ENCODE results near the gene MRI1. TPM values are rescaled to one million over a fixed set of nuclear protein-coding genes. Genes with fewer than 3 reads are reported as not detected.
"Not testable (repeated sequence)": the region's sequence is repeated elsewhere in the genome, so short reads cannot be mapped to it uniquely, and the experiment has no call there.

Gene MRI1
- total RNA-seq, 1 donor from 2014 or later = 13.7 TPM

DNA sequence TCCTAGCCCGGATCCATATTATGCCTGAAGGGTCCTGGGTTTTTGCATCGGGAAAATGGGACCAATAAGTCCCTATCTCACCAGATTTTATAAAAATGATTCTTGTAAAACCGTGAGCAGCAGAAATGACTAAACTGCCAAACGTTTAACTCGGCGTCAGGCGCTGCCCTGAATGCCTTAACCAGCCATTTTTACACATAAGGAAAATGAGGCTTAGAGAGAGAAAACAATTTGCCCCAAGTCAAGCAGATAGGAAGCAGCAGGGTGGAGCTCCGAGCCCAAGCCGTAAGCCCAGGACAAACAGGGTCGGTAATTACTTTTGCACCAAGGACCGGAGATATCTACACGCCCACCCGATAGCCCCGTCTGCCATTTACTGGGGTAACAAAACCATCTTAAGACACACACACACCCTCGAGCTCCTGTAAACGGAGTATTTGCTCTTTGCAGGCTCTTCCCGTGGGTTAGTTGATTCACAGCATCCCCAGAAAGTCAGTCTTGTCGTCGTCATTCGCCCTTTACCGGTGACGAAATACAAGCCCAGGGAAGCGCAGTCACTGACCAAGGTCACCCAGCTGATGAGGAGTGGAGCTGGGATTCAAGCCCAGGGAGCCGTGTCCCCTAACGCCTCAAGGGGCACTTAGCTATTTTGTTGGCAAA, 16.0 kb upstream of the MRI1 start:
- Histone ChIP-seq H3K4me3 (peak overlapping the region; percentile 89), H3K36me3 (peaks cover 19% of the 10 kb centered on the region), H3K9me3 (replicated peaks) (no peaks in the 10 kb centered on the region), H3K27me3 (ENCODE audit: low read depth) (no peaks in the 10 kb centered on the region), H3K4me1 (peaks cover 28% of the 10 kb centered on the region), H3K27ac (replicated peaks) (peak overlapping the region; percentile 92)
- DNase-seq = no peak
- intact Hi-C loops (cut with micrococcal nuclease) = no loop called here
- TF ChIP-seq, protein P1, sequence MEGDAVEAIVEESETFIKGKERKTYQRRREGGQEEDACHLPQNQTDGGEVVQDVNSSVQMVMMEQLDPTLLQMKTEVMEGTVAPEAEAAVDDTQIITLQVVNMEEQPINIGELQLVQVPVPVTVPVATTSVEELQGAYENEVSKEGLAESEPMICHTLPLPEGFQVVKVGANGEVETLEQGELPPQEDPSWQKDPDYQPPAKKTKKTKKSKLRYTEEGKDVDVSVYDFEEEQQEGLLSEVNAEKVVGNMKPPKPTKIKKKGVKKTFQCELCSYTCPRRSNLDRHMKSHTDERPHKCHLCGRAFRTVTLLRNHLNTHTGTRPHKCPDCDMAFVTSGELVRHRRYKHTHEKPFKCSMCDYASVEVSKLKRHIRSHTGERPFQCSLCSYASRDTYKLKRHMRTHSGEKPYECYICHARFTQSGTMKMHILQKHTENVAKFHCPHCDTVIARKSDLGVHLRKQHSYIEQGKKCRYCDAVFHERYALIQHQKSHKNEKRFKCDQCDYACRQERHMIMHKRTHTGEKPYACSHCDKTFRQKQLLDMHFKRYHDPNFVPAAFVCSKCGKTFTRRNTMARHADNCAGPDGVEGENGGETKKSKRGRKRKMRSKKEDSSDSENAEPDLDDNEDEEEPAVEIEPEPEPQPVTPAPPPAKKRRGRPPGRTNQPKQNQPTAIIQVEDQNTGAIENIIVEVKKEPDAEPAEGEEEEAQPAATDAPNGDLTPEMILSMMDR (IDR thresholded peaks at IDR 0.05; ENCODE audit: borderline replicate concordance) = no peak

DNA sequence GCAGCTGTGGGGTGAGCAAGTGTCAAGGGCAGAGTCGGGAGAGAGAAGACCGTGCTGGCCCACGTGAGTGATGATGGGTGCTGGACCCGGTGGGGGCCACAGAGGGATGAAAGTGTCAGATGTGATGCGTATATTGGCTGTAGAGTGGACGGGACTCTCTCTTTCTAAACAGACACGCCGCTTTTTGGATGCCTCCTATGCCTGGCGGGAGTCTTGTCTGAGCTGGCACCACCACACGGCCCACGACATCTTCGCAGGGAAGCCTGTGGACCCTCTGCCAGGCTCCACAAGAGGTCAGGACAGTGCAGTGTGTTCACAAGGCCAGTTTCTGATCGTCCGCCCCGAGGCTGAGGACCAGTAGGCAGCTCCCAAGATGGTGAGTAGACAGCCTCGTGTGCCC, 12.9 kb upstream of the MRI1 start:
- intact Hi-C loops (cut with micrococcal nuclease) = no loop called here
- no peak overlapping the region for H3K4me3 ChIP-seq
- H3K27me3 ChIP-seq (ENCODE audit: low read depth) = no peaks in the 10 kb centered on the region
- H3K36me3 ChIP-seq = peaks cover 50% of the 10 kb centered on the region
- no peaks in the 10 kb centered on the region for H3K9me3 ChIP-seq (replicated peaks)
- H3K4me1 ChIP-seq = peaks cover 28% of the 10 kb centered on the region
- no peak overlapping the region for H3K27ac ChIP-seq (replicated peaks)
- DNase-seq = no peak
- TF ChIP-seq, protein P1 (IDR thresholded peaks at IDR 0.05; ENCODE audit: borderline replicate concordance) = no peak

DNA sequence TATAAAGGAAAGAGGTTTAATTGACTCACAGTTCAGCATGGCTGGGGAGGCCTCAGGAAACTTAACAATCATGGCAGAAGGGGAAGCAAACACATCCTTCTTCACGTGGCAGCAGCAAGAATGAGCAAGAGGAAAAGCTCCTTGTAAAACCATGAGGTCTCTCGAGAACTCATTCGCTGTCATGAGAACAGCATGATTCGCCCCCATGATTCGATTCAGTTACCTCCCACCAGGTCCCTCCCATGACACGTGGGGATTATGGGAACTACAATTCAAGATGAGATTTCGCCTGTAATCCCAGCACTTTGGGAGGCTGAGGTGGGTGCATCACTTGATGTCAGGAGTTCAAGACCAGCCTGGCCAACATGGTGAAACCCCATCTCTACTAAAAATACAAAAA, 10.7 kb upstream of the MRI1 start:
- intact Hi-C loops (cut with micrococcal nuclease); H3K27ac ChIP-seq (replicated peaks); H3K9me3 ChIP-seq (replicated peaks); H3K4me3 ChIP-seq; H3K27me3 ChIP-seq (ENCODE audit: low read depth); DNase-seq: not testable (repeated sequence)
- Histone ChIP-seq H3K36me3 (peaks cover 72% of the 10 kb centered on the region), H3K4me1 (peaks cover 19% of the 10 kb centered on the region)

DNA sequence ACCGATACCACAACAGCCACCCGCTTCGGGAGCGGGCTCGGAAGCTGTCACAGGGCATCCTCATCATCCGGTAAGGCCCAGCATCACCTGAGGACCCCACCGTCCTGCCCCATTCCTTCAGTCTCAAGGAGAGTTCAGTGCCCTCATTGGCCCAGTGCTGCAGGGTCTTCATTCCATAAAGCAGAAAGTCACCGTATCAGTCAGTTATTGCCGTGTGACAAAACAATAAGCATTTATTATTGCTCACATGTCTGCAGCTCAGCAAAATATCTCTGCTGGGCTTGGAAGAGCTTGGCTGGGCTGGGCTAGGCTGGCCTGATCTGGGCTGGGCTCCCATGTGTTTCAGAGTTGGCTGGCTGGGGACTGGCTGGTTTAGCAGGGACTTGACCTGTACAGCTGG, 8.1 kb upstream of the MRI1 start:
- intact Hi-C loops (cut with micrococcal nuclease) = no loop called here
- Histone ChIP-seq H3K27me3 (ENCODE audit: low read depth) (no peaks in the 10 kb centered on the region), H3K4me1 (no peaks in the 10 kb centered on the region), H3K36me3 (peaks cover 98% of the 10 kb centered on the region), H3K27ac (replicated peaks) (no peak overlapping the region), H3K4me3 (no peak overlapping the region), H3K9me3 (replicated peaks) (no peaks in the 10 kb centered on the region)
- no peak for DNase-seq
- TF ChIP-seq, protein P1 (IDR thresholded peaks at IDR 0.05; ENCODE audit: borderline replicate concordance) = no peak

DNA sequence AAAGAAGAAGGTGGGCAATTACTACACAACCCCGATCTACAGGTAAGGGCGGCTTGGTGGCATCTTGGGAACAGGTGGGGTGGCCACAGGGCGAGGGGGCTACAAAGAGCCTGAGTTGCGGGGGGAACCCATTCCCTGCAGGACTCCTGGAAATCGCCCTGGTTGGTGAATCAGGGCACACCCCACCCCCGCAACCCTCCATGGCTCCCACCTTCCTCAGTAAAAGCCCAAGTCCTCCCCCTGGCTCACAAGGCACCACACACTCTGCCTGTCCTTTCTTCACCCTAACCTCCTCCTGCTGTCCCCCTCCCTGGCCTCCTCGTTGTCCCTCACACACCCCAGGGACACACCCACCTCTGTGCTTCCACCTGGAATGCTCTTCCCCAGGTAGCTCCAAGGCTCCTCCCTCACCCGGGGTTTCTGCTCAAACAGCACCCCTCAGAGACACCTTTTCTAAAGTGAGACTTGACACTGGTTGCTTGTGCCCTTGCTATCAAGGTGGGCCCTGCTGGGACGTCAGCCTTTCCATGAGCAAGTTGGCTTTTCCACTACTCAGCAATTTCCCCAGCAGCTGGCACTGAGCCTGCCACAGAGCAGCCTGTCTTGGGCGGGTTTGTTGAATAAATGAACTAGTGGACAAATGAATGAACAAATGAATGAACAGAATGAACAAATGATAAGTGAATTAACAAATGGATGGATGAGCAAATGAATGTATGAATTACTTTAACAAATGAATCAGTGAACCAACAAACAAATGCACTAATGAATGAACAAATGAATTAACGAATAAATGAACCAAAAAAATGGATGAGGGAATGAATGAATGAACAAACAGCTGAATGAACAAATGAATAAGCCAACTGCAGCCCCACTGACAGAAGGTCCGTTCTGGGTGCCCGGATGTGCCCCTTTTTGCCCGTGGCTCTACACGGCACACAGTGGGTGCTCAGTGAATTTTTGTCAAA, 6.2 kb upstream of the MRI1 start:
- TF ChIP-seq, protein P1 (IDR thresholded peaks at IDR 0.05; ENCODE audit: borderline replicate concordance) = no peak
- Histone ChIP-seq H3K27me3 (ENCODE audit: low read depth) (no peaks in the 10 kb centered on the region), H3K4me1 (no peaks in the 10 kb centered on the region), H3K27ac (replicated peaks) (no peak overlapping the region), H3K9me3 (replicated peaks) (no peaks in the 10 kb centered on the region), H3K36me3 (peaks cover 99% of the 10 kb centered on the region), H3K4me3 (no peak overlapping the region)
- intact Hi-C loops (cut with micrococcal nuclease) = no loop called here
- DNase-seq = no peak

DNA sequence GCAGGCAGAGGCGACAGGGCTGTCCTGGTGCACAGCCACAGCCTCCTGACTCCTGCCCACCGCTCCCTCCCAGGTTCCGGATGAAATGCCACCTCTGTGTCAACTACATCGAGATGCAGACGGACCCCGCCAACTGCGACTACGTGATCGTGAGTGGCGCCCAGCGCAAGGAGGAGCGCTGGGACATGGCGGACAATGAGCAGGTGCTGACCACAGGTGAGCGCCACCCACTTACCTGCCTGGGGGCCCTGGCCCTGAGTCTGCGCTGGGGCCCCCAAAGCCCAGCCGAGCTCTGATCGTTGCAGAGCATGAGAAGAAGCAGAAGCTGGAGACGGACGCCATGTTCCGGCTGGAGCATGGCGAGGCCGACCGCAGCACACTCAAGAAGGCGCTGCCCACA, 5.5 kb upstream of the MRI1 start:
- intact Hi-C loops (cut with micrococcal nuclease) = no loop called here
- Histone ChIP-seq H3K36me3 (peaks cover 93% of the 10 kb centered on the region), H3K27me3 (ENCODE audit: low read depth) (no peaks in the 10 kb centered on the region), H3K4me3 (no peak overlapping the region), H3K9me3 (replicated peaks) (no peaks in the 10 kb centered on the region), H3K4me1 (peaks cover 4% of the 10 kb centered on the region), H3K27ac (replicated peaks) (no peak overlapping the region)
- TF ChIP-seq, protein P1 (IDR thresholded peaks at IDR 0.05; ENCODE audit: borderline replicate concordance) = no peak
- no peak for DNase-seq
